Measurements from ENCODE around the gene FBN1.

DNA sequence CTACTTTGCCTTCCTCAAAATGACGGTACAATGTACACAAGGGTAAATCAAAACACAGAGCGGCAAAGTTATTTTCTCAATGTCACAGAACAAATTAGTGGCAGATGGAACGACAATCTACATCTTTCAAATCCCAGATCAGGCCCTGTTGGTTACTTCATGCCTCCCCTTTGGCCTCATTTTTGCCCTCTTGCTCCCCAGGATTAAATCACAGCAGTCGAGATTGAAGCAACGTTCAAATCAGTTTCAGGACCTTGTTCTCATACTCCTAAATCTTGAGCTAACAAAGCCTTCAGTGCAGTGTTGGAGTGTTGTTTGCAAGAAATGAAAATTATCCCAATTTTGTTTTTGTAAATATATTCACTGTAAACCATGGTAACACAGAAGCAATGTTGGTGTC, 91.4 kb downstream of the FBN1 start:
- TF ChIP-seq, protein P1, sequence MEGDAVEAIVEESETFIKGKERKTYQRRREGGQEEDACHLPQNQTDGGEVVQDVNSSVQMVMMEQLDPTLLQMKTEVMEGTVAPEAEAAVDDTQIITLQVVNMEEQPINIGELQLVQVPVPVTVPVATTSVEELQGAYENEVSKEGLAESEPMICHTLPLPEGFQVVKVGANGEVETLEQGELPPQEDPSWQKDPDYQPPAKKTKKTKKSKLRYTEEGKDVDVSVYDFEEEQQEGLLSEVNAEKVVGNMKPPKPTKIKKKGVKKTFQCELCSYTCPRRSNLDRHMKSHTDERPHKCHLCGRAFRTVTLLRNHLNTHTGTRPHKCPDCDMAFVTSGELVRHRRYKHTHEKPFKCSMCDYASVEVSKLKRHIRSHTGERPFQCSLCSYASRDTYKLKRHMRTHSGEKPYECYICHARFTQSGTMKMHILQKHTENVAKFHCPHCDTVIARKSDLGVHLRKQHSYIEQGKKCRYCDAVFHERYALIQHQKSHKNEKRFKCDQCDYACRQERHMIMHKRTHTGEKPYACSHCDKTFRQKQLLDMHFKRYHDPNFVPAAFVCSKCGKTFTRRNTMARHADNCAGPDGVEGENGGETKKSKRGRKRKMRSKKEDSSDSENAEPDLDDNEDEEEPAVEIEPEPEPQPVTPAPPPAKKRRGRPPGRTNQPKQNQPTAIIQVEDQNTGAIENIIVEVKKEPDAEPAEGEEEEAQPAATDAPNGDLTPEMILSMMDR (IDR thresholded peaks at IDR 0.05; ENCODE audit: low read depth, low read length) = no peak
- TF ChIP-seq EZH2phosphoT487 (IDR thresholded peaks at IDR 0.05; ENCODE audit: low read depth) = no peak
